Parathyroid adenoma (tissue), 2 donors: ENCODE results near the gene MOSPD3.
"Not testable (repeated sequence)": the region's sequence is repeated elsewhere in the genome, so short reads cannot be mapped to it uniquely, and the experiment has no call there.

Experiments
- H2AFZ ChIP-seq: fragments of 300-600 bp; sonication (generic); one replicate; pipeline ENCODE4 v1.7.0; 2017; ENCODE audit warnings: antibody characterized with exemption, mild to moderate bottlenecking
- H3K27ac ChIP-seq: fragments of 300-600 bp; sonication (generic); one replicate; pipeline ENCODE4 v1.7.0; 2017
- H3K27me3 ChIP-seq: fragments of 300-600 bp; sonication (generic); one replicate; pipeline ENCODE4 v1.7.0; 2017; ENCODE audit warnings: low read length; ENCODE audit not compliant: control insufficient read depth, insufficient read depth
- H3K36me3 ChIP-seq: fragments of 300-600 bp; sonication (generic); one replicate; pipeline ENCODE4 v1.7.0; 2017; ENCODE audit warnings: low read length; ENCODE audit not compliant: control insufficient read depth, insufficient read depth
- H3K4me1 ChIP-seq: fragments of 300-600 bp; sonication (generic); one replicate; pipeline ENCODE4 v1.7.0; 2017; ENCODE audit warnings: control low read depth
- H3K4me2 ChIP-seq: fragments of 300-600 bp; sonication (generic); one replicate; pipeline ENCODE4 v1.7.0; 2017; ENCODE audit warnings: low read length
- H3K4me3 ChIP-seq: fragments of 300-600 bp; sonication (generic); one replicate; pipeline ENCODE4 v1.7.0; 2017; ENCODE audit warnings: low read depth, low read length
- H3K79me2 ChIP-seq: fragments of 300-600 bp; sonication (generic); one replicate; pipeline ENCODE4 v1.7.0; 2017; ENCODE audit warnings: control low read depth
- H3K9ac ChIP-seq: fragments of 300-600 bp; sonication (generic); one replicate; pipeline ENCODE4 v1.7.0; 2017; ENCODE audit warnings: mild to moderate bottlenecking
- H3K9me3 ChIP-seq: fragments of 300-600 bp; sonication (generic); one replicate; pipeline ENCODE4 v1.7.0; 2017; ENCODE audit warnings: low read length; ENCODE audit not compliant: control insufficient read depth
- TF ChIP-seq, protein P1 (sequence below): fragments of 300-600 bp; sonication (generic); IDR thresholded peaks from one replicate; pipeline ENCODE4 v1.7.0; 2017; ENCODE audit warnings: antibody characterized with exemption, mild to moderate bottlenecking
- donor health status: primary hyperparathyroidism.

The MOSPD3 gene

DNA sequence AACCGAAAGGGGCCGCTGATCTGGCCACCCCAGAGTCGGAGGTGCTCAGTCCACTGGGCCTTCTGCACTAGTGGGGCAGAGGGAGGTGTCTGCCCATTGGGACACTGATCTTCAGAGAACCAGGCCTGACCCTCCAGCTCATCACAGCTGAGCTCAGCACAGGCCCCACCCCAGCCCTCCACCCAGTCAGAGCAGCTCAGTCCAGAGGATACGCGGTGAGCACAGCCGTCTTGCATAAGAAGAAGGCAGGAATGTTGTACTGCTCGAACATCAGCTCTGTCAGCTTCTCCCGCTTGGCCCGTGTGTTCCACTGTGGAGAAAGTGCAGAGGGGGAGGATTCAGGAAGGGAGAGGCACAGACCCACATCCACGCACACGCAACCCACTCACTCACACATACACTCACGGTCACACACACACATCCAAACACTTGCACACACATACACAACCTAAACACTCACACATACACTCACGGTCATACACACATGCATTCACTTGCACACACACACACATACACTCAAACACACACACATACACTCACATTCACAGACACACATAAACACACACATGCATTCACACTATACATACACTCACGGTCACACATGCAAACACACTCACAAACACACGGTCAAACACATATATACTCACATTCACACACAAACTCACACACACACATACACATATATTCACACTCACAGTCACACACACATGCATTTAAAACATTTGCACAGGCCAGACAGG is 37.7 kb downstream of the MOSPD3 start:
- Histone ChIP-seq H3K4me1 (no peaks in the 10 kb centered on the region), H2AFZ (no peak overlapping the region), H3K4me3 (no peak overlapping the region), H3K36me3 (no peaks in the 10 kb centered on the region), H3K27ac (no peak overlapping the region), H3K9ac (no peak overlapping the region), H3K4me2 (no peak overlapping the region), H3K79me2 (no peaks in the 10 kb centered on the region), H3K9me3 (no peaks in the 10 kb centered on the region), H3K27me3 (no peaks in the 10 kb centered on the region)
- TF ChIP-seq, protein P1, sequence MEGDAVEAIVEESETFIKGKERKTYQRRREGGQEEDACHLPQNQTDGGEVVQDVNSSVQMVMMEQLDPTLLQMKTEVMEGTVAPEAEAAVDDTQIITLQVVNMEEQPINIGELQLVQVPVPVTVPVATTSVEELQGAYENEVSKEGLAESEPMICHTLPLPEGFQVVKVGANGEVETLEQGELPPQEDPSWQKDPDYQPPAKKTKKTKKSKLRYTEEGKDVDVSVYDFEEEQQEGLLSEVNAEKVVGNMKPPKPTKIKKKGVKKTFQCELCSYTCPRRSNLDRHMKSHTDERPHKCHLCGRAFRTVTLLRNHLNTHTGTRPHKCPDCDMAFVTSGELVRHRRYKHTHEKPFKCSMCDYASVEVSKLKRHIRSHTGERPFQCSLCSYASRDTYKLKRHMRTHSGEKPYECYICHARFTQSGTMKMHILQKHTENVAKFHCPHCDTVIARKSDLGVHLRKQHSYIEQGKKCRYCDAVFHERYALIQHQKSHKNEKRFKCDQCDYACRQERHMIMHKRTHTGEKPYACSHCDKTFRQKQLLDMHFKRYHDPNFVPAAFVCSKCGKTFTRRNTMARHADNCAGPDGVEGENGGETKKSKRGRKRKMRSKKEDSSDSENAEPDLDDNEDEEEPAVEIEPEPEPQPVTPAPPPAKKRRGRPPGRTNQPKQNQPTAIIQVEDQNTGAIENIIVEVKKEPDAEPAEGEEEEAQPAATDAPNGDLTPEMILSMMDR, result no peak

GRCh38 chr7:100654908-100655831 is 42.8 kb downstream of the MOSPD3 start:
- Histone ChIP-seq H3K27me3 (no peaks in the 10 kb centered on the region), H2AFZ (peak overlapping the region; percentile 98), H3K36me3 (no peaks in the 10 kb centered on the region), H3K9ac (no peak overlapping the region), H3K27ac (no peak overlapping the region), H3K4me1 (peaks cover 4% of the 10 kb centered on the region), H3K9me3 (no peaks in the 10 kb centered on the region), H3K79me2 (no peaks in the 10 kb centered on the region), H3K4me2 (no peak overlapping the region), H3K4me3 (no peak overlapping the region)
- TF ChIP-seq, protein P1, result no peak

GRCh38 chr7:100655908-100656674 is 43.8 kb downstream of the MOSPD3 start, which contains the start of gene ACTL6B:
Gene ACTL6B, minus strand, starts transcription at chr7:100656448. Its CDS starts 94 bp downstream, at chr7:100656354.
- no peaks in the 10 kb centered on the region for H3K9me3 ChIP-seq
- H3K79me2 ChIP-seq, result no peaks in the 10 kb centered on the region
- H3K9ac ChIP-seq, result peak within 1 kb of the TSS; percentile 28
- no peaks in the 10 kb centered on the region for H3K36me3 ChIP-seq
- no peaks in the 10 kb centered on the region for H3K27me3 ChIP-seq
- peak within 1 kb of the TSS; percentile 6 for H3K4me2 ChIP-seq
- TF ChIP-seq, protein P1, result no peak
- peaks cover 4% of the 10 kb centered on the region for H3K4me1 ChIP-seq
- H3K4me3 ChIP-seq, result no peak within 1 kb of the TSS
- H3K27ac ChIP-seq, result peak within 1 kb of the TSS; percentile 47
- H2AFZ ChIP-seq, result peak within 1 kb of the TSS; percentile 98

- not testable (repeated sequence) for H3K4me1 ChIP-seq, H3K27ac ChIP-seq, H3K4me2 ChIP-seq, H3K27me3 ChIP-seq, H3K9ac ChIP-seq, H2AFZ ChIP-seq, H3K36me3 ChIP-seq, H3K79me2 ChIP-seq, H3K9me3 ChIP-seq, H3K4me3 ChIP-seq
Observed at GRCh38 chr7:100662194-100662776, 49.9 kb downstream of the MOSPD3 start.
